Panc1 (cell line): ENCODE data around the gene CCDC137.

ENCODE experiments used
- CTCF ChIP-seq: fragments of 450-650 bp; IDR thresholded peaks from 2 replicates; pipeline ENCODE4 v1.5.1; 2017; ENCODE audit warnings: mild to moderate bottlenecking
- POLR2AphosphoS5 ChIP-seq: IDR thresholded peaks from 2 replicates; pipeline ENCODE4 v1.6.1; 2012; ENCODE audit warnings: mild to moderate bottlenecking, low read depth, low read length, moderate library complexity
- SIN3A ChIP-seq: IDR thresholded peaks from 2 replicates; pipeline ENCODE4 v1.6.1; 2012; ENCODE audit warnings: low read depth, mild to moderate bottlenecking, low read length, moderate library complexity, borderline replicate concordance; ENCODE audit not compliant: insufficient read depth

- TF ChIP-seq POLR2AphosphoS5: no peak
- no peak for TF ChIP-seq CTCF
- no peak for TF ChIP-seq SIN3A
Observed at GRCh38 chr17:81646869-81647600, 19.5 kb upstream of the CCDC137 start.
